GM18868 (cell line): ENCODE results near the gene ANKRD50.

Experiments used
- ATAC-seq: cut with Tn5 transposase; IDR thresholded peaks from one replicate; pipeline ENCODE4 v1.9.1; 2021; ENCODE audit warnings: mild to moderate bottlenecking, moderate library complexity; ENCODE audit not compliant: unreplicated experiment

ANKRD50 gene

DNA sequence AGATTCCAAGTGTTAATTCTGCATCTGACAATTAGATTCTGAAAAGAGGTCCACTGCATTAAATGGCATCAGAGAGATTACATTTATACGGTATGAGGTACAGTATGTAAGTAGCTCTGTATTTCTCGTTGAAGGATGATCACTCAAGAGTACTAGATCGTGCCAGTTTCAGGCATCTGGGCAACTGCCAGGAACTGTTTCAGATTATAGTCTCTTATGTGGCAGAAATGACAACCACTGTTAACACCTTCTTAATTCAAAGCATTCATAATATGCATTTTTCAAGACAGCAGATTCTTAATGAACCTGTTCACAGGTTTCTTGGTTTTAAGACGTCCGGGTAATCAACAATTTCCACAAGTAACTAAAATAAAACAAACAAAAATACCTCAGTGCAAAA lies 1.6 kb downstream of the ANKRD50 start:
- no peak for ATAC-seq

DNA sequence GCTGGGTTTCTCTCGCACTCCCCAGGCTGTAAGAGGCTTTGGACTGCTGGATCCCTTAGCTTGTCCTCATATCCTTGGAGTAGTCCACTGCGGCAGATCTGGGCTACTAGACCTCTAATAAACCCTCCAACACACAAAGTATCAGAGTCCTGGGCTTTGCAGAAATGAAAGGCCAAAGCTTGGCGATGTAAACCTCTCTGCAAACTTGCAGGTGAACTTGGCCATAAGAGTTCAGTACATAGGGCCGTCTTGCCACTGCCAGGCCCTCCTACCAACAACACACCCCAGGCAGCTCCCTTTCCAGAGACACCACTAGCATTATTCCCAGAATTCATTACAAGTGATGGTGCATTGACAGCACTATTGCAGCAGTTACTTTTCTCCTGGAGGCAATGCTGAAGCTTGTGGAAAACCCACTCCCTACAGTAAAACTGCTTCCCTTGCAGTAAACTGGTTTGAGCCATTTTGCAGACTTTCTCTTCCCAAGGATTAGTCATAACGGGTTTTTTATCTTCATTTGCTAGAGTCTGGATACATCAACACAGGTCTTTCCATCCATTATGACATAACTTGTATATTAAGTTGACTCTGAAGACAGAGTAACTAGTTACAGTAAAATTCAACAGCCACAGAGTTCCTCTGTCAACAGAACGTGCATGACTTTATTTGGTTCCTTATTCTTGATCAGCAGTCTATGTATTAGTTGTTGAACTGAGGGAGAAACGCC lies 2.4 kb downstream of the ANKRD50 start:
- ATAC-seq: no peak

DNA sequence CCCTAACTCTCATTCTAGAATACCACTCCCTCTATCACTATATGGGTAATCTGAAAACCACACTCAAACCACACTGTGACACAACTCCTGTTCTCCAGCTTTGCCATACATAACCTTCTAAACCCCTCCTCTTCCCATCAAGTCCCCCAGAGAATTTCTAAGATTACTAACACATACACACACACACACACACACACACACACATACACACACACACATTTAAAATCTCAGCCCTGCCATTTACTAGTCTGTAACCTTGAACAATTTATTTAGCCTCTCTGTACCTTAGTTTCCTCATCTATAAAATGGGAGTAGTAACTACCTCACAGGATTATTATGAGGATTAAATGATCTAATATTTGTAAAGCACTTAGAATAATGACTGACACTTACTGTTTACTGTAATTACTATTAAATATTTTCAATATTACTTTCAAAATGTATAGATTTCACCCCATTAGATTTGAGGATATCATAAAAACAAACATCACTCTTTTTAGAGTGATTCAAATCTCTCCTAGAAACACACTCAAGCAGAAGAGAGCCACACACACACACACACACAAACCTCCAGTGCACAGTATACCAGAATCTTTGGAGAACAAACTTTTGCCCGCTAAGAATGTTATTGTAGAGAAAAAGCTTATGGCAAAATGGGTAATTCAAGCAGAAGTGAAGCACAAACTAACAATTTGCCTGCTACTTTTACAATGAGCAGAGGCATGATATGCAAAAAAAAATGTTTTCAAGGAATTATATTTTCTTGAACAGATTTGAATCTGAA lies 3.8 kb downstream of the ANKRD50 start:
- ATAC-seq: no peak

DNA sequence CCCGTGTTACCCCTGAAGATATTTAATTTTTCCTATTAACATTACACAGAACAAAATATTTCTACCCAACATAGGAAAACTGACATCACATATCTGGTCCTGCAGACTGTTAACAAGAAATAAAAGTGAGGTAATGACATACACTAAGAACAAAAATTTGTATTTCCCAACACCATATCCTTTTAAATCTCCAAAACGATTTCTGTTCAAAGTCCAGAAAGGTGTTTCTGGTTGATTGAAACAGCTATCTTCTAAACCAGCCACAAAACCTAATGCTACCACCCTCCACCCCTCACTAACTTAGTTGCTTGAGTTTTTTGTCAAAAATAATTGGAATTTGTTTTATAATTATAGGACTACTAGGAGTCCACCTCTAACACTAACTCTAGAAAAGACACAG lies 7.1 kb downstream of the ANKRD50 start:
- no peak for ATAC-seq

DNA sequence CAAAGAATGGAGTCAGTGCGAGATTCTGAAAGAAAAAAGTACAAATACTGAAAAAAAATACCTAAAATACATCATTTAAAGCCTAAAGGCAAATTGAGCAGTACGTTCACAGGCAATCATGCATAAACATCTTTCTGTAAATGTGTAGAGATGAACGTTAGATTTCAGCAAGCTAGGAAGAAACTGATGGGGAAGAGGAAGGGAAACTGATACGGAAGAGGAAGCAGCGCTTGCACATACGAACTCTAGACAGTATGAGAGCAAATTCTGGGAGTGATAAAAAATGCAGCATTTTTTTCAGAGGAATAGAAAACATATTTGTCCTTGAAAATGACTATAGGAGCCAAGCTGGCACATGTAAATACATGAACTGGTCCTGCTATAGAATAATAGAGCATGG lies 9.4 kb downstream of the ANKRD50 start:
- ATAC-seq: peak; percentile 75

DNA sequence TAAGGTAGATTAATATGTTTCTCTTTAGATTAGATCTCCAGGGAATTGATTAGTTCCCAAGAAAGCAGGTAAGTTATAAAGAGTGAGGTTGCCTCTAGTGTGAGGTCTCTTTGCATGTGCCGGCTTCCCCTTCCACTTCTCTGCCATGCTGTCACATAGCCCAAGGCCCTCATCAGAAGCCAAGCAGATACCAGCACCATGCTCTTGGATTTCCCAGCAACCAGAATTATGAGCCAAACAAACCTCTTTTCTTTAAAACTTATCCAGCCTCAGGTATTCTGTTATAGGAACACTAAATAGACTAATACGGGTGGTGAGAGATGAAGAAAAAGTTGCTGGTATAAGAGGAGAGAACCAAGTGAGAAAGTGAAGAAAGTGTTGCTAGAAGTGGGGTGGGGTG lies 15.1 kb downstream of the ANKRD50 start:
- no peak for ATAC-seq

DNA sequence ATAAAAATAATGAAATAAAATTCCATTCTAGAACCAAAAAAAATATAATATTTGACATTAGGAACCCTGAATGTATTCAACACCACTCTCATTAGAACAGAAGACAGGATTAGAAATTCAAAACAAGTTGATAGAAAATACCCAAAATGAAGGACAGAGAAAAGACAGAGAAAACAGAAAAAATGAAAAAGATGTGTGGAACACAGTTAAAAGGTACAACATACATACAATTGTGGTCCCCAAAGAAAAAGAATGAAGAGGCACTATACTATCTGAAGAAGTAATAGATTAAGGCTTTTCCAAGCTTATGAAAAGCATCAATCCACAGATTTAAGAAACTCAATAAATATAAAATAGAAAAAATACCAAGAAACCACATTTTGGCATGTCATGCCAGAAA lies 16.4 kb downstream of the ANKRD50 start:
- no peak for ATAC-seq

DNA sequence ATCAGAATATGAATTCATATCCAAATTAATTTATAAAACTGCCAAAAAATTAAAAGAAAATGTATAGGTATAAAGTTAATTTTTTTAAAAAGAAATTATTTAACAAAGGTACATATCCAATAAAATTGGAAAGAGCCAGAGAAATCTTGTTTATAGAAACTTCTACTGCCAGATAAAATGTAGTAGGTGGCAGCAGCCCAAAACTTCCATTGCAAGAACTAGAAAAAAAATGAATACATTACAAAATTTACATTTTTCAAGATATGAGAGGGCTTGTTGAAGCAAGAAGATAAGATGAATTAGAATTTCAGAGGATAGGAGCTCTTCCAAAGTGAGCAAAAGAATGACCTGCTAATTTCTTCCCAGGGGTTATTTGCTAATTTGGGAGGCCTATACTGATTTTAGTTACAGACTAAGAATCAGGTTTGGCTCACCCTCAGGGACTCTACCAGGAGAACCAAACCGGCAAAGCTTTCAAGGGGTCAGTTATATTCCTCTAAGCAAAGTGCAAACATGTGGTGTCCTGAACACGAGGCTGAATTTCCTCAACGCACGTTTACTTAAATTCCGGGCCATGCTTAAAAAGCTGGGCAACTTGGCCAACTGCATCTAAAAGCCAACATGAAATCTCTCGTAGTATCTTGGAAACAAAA lies 17.5 kb downstream of the ANKRD50 start:
- no peak for ATAC-seq

DNA sequence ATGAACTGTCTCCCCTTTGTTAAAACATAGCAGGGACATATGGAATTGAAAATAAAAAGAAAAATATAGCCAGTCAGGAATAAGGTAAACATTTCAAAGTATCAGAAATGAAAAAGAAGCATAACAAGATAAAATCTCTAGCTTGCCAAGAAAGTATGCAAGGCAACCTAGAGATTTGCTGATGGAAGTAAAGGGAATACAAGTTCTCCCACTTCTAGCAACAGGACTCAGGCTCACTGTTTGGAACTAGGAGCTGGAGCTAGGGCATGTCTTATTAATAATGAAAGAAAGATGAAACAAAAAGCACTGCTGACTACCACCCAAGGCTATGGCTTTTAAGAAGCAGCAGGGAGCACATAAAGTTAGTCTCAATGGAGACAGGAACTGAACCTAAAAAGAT lies 18.2 kb downstream of the ANKRD50 start:
- ATAC-seq: peak; percentile 43

DNA sequence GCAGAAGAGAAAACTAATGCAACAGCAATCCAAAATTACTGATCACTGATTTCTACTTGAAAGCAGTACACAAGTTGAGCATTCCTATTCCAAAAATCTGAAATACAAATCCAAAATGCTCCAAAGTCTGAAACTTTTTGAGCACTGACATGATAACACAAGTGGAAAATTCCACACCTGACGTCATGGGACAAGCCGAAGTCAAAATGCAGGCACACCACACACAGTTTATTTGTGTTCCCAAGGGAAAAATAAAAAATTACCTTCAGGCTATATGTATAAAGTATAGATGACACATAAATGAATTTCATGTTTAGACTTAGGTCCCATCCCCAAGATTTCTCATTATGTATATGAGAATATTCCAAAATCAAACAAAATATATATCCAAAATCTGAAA lies 20.7 kb downstream of the ANKRD50 start:
- ATAC-seq: no peak

DNA sequence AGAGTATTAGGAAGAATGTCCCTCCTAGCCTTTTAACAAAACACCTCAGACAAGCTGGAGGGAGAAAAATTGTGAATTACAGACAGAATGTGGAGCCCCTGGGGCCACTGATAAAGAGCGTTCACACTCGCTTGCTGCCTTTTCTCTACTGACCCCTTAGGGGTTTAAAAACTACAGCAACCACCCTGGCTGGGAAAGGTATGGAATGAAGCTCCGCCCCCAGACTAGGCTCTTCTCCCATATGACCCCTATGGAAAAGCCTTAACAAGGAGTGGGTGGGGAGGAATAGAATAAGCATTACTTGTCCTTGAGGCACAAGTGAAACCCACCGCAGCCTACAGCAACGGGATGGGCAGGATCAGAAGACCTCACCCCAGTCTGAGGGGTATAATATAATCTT lies 26.3 kb downstream of the ANKRD50 start:
- no peak for ATAC-seq

DNA sequence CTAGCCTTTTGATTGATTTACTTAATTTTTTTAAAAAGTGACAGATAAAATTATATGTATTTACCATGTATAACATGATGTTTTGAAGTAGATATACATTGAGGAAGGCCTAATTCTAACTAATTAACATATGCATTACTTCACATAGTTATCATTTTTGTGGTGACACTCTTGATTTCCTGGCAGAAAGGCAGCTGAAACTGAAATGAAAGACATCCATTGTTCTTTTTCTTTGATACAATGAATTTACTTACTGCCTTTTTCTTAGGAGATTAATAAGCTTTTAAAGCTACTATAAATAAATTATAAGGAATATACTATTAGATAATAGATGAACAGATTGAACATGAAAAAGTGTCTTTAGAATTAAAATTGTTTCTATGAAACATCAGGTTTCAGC lies 26.7 kb downstream of the ANKRD50 start:
- no peak for ATAC-seq

DNA sequence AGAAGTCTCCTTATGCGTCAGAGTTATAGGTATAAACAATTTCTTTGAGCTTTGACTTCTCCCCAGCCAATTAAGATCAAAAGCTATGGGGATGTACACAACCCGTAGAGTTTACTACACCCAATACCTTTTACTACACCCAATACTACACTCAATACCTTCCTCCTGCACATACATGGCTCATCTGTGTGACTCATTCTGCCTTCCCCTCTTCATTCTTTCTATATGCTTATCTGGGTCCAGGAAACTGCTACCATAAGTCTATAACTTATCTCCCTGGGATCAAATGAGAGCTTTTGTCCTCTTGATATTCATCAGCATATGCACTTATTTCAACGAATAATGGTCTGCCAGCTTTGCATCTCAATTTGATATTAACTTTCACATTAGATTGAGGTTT lies 28.2 kb downstream of the ANKRD50 start:
- peak; percentile 53 for ATAC-seq

DNA sequence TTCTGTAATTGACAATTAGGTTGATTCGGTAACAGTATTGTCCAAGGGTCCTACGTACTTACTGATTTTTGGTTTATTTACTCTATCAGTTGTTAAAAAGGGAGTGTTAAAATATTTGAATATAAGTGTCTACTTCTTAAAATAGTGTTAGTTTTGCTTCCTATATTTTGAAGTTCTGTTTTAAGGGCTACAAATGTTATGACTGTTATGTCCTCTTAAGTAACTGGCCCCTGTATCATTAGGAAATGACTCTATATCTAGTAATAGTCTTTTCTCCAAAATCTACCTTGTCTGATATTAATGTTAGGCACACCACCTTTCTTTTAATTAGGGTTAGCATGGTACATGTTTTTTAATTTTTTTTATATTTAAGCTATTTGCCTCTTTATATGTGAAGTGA lies 30.1 kb downstream of the ANKRD50 start:
- ATAC-seq: peak; percentile 37

DNA sequence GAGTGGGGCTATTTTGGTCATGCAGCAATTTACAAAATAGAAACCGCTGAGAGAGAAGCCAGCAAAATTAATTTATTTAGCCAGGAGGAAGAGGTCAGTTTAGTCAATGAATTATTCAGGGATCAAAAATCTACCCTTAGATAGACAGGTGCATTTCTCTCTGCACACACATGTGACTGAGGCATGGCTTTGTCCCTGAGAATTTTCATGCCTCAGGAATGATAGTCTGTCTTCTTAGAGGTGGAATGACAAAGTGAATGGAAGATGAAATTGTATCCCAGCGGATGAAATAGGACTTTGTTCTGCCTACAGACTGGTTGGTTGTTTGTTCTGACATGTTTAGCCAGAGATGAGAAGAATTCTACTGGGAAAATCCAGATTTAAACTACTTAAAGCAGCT lies 46.0 kb downstream of the ANKRD50 start:
- no peak for ATAC-seq

DNA sequence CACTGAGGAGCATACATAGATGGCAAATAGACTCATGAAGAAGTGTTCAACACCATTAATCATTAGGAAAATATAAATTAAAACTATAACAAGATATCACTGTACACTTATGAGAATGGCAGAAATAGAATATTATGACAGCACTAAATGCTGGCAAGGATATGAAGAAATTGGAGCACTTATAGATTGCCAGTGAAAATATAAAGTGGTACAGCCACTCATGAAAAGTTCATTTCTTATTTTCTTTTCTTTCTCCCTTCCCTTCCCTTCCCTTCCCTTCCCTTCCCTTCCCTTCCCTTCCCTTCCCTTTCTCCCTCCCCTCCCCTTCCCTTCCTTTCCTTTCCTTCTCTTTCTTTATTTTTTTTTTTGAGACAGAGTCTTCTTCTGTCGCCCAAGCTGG lies 53.7 kb downstream of the ANKRD50 start:
- no peak for ATAC-seq

DNA sequence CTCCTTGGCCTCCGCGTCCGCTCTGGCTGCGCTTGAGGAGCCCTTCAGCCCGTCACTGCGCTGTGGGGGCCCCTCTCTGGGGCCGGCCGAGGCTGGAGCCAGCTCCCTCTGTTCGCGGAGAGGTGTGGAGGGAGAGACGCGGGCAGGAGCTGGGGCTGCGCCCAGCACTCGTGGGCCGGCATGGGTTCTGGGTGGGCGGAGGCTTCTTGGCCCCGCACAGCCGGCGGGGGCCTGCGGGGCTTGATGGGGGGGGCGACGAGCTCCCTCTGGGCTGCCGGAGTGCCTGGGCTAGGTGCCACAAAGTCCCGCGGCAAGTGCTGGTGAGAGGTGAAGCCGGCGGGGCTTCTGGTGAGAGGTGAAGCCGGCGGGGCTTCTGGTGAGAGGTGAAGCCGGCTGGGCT lies 61.9 kb downstream of the ANKRD50 start:
- ATAC-seq: no peak

DNA sequence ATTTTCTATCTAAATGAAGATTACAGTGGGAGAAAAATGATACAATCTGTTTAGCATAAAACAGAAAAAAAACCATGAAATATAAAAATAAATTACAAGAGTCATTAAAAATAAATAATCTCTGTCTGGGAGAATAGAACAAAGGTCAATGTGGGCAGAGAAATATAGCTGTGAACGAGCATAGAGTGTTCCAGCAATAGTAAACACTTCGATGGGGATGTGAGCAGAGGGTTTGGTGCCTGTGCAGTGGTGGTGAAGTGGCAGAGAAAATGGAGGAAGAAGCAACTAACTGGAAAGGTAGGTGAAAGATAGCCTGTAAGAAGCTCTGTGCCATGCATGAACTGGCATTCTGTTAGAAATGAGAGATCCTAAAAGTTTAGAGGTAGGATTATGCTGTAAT lies 64.9 kb downstream of the ANKRD50 start:
- no peak for ATAC-seq

DNA sequence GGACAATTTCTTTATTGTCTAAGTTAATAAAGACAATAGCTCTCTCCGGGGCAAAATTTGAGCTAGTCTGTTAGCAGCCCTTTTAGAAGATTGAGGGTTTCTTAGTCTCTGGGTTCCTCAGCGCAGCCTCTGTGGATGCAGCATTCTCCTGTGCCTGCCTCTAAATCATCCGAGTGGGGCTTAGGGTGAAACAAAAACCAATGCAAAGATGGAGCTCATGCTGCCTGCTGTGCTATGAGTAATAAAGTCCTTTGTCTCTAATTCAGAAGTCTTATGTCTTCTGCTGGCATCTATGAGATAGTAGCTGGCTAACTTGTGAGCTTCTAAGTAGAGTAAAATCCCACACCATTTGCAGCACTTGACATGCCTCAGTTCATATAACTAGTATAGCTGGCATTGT lies 67.9 kb downstream of the ANKRD50 start:
- no peak for ATAC-seq

DNA sequence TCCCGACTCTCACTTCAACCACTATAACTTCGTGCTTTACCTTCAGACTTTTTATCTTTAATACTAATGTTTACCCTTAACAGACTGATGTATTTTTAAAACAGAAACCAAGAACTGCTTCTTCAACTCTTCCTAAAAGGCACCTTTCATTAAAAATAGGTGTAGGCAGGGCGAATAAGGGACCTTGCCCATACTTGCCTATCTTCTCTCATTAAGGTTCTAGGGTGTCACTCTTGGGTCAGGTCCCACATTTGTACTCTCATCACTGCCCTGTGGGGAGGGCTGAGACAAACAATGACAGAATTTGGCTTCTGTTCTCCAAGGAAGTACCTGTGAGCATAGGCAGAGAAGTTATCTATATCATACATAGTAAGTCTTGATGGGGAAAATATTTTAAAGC lies 69.7 kb downstream of the ANKRD50 start:
- peak; percentile 48 for ATAC-seq

DNA sequence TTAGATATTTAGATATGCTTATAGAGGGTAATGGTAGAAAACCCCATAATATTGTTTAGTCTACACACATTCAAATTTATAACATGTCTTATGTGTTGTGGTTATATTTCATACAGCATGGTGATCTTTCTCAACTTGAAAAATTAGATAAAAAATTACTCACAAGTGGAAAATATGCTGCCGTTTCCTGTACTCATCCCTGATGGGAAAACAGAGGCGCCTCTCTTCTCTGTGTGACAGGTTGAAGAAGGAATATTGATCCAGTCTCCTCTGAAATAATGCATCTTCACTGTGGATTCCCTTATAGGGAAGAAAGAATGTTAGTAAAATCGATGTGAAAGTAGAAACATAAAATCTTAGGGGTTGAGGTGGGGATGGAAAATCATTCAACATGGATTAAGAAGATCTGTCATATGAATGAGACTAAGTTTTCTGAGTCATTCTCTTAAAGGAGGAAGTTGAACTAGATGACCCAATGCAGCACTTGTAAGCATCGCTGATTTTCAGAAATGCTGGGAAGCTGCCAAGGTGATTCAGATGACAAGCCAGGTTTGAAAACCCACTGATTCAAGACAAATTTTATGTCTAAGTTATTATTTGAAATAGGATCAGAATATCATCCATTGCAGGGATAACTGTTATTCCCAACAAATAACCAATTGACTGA lies 70.7 kb downstream of the ANKRD50 start:
- ATAC-seq: peak; percentile 89
